GM18498 (cell line): Measurements from ENCODE around the gene SND1.

ENCODE experiments used
- ATAC-seq: cut with Tn5 transposase; IDR thresholded peaks from one replicate; pipeline ENCODE4 v1.9.1; 2021; ENCODE audit warnings: mild to moderate bottlenecking, moderate library complexity; ENCODE audit not compliant: unreplicated experiment

The SND1 gene

DNA sequence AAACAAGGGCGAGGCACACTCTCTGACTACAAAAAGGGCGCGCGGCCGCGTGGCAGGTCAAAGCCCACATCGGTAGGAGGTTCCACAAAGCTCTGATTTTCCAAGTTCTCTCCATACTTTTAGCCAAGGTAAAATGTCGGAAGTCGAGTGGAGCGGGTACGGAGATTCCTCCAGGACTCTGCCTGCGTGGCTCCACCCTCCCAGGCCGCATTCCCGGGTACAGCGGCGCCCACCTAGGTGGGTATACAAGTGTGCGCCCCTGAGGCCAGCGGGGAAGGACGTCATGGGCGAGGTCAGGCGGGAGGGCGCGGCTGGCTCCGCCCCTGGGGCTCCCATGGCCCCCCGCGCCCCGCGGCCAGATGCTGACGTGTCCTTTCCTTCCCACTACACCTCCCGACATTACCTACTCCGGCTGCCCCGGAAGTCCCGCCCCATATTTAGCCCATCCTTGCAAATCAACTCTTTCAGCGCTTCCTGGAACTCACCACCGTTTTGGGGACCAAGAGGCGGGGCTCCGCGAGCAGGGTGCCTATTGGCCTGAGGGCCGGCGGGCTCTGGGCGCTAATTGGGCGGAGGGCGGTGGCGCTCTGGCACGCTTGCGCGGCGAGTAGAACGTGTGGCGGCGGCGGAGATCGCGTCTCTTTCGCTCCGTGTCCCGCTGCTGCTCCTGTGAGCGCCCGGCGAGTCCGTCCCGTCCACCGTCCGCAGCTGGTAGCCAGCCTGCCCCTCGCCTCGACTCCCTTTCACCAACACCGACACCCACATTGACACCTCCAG is at the start of gene SND1:
SND1 (plus strand) TSS at position 639 of the 777 bp plus-strand sequence. CDS start 180 bp downstream, outside the sequence.
- ATAC-seq: peak; percentile 96

DNA sequence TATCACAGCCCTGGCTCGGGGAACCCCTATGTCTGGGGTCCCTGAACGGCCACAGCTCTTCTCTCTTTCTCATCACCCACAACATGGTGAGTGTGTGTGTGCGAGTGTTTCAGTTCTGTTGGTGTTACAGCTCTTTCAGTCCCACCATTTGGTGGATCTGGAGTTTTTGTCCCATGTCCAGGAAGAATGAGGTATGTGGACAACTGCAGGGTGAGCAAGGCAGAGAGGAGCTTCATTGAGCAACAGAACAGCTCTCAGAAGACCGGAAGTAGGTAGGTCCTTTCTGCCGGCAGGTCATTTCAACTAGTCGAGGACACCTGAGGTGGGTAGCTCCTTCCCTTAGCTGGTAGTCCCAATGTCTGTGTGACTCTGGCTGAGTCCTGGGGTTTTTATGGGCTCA is 43.5 kb upstream of the SND1 start:
- no peak for ATAC-seq

DNA sequence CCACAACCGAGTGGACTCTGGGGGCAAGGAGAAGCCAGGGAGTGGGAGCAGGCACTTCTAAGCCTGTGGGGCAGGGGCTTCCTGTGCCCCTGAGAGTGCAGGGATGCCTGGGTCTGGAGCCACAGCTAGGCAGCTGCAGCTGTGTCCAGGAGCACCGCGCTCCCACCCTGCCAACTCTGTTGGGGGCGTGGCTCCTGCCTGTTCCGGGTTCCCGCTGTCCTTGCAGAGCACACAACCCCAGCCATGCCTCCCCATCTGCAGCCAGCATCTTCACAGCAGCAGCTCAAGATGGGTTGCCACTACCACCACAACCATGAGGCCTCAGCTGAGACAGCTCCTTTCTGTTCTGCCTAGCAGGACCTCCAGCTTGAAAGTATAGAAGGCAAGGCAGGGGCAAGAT is 42.7 kb upstream of the SND1 start:
- no peak for ATAC-seq

GRCh38 chr7:127612263-127612662 is 39.7 kb upstream of the SND1 start:
- ATAC-seq: no peak

DNA sequence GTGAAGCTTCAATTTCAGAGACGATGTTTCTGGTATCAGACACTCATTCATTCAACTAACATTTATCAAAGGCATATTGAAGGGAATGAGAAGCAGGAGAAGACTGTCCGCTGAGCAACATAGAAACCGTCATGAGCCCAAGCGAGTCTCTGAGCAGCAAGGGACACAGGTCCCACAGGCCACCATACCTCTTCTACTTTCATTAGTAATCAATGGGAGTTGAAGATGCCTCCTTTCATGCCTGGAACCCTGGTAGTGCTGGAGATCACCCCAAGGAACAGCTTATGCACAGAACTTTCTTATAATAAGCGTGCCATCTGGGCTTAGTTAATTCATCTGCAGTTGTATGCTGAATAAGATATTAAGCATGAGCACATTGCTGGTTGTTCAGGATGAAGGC is 35.3 kb upstream of the SND1 start:
- no peak for ATAC-seq

GRCh38 chr7:127618042-127618441 is 34.0 kb upstream of the SND1 start, which contains the start of gene PAX4:
PAX4 (minus strand) TSS chr7:127618142; CDS start chr7:127615928, 2,214 bp downstream.
- ATAC-seq: no peak

- no peak for ATAC-seq
Observed at GRCh38 chr7:127618775-127619174, 33.2 kb upstream of the SND1 start.

DNA sequence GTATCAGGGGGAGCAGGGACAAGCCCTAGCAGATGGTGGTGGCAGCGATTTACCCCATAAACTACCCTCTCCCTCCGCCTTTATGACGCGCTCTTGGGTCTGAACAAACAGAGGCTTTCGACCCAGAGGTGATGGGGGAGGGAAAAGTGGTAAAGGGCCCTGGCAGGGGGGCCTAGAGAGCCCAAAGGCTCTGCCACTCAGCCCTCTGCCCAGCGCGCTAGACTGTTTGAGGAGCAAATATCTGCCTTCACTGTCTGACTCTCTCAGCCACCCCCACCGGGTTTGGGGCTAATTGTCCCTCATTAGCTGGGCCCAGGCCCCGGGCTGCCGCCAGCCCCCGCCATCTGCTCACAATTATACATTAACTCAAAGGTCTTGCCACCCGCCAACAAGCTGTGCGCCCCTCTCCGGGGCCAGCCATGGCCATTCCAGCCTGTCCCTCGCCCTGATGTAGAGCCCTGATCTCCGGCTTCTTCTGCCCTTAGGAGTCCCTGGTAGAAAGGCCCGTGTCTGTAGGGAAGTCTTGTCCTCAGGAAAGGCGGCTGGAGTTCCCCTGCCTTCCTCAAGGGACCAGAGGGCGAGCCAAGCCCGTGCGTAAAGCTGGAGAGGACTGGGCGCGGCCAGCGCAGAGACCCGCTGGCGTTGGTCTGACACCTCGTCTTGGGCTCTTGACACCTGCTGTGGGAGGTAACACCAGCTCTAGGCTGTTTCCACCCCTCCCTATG is 32.2 kb upstream of the SND1 start:
- no peak for ATAC-seq

DNA sequence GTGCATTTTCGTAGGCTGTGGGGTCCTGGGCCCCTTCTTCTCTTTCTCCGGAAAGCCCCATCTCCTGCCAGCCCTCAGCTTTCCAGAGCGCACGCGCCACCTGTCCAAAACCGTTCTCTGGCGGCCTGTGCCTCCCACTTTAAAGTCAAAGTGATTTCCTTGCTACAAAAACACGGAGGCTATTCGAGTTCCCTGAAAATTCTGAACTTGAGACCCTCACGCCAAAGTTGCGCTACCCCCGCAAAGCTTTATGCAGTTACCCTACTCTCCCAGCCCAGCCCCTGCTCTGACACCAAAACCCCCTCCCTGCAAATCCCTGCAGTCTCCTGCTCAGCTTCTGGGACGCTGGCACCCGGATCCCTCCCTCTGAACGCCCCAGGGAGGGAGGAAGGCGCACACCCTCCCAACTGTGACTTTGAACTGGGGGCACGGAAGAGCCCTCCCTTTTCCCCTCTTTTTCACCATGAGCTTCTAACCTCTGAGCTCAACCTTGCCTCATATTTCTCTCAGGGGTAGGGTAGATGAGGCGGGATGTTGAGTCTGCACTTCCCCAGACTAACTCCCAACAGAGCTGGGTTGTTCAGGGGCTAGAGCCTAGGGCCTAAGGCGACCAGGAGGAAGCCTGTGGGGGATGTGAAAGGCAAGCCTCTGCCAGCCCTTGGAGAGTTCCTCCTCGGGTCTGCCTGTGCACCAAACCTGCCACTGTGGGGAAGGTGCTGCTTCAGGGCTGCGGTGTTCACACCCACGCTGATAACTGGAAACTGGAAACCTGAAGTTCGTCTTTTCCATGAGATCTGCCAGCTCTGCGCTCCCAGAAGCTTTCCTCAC is 31.4 kb upstream of the SND1 start:
- no peak for ATAC-seq

GRCh38 chr7:127625331-127625730 is 26.7 kb upstream of the SND1 start:
- no peak for ATAC-seq

- no peak for ATAC-seq
Observed at GRCh38 chr7:127628445-127628844, 23.5 kb upstream of the SND1 start.

DNA sequence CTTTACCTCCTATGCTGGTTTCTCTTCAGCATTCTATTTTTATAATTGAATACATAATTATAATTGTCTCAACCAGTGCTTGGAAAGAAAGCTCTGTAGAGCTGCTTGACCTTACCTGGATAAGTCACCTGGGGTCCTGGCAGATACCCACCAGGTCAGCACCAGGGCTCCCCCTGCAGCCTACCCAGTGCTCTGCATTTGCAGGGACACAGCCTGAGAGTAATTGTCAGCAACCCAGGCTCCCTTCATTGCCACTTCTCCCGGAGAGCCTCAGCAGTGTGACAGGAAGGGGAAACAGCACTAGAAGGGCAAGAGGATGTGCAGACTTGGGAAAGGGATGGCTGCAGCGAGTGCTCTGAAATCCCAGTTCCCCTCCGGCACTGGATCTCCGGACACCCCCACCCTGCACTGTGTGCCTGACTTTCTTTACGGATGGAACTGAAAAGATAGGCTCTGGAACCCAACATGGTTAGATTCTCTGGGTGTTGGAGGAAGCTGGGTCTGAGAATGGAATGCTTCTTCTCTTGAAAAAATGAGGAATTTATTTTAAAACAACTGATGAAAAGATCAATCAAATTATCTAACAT is 22.6 kb upstream of the SND1 start:
- ATAC-seq: peak; percentile 64

DNA sequence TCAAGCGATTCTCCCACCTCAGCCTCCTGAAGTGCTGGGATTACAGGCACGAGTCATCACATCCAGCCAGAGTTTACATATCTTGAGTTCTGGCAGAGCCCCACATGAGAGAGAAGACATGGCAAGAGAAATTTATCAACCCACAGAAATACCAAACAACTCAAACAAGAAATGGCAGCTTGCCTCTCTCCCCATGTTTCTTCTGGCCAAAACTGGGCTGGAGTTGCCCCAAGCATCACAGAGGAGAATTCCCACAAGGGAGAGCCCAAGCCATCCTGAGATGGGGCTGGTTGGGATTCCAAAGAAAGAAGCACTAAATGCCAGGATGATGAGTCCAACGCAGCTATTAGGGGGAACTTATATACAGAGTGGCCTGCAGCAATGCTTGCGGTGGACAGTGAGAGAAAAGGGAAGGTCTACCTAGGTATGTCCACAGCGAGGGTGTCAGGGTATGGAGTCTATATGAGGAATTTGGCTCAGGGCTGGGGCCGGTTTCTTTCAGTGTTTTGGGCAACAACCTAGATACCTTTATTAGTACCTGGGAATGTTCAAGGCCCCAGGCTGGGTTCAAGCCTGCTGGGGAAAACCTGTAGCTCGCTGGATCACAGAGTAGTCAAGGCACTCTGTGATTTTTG is 19.6 kb upstream of the SND1 start:
- ATAC-seq: no peak

DNA sequence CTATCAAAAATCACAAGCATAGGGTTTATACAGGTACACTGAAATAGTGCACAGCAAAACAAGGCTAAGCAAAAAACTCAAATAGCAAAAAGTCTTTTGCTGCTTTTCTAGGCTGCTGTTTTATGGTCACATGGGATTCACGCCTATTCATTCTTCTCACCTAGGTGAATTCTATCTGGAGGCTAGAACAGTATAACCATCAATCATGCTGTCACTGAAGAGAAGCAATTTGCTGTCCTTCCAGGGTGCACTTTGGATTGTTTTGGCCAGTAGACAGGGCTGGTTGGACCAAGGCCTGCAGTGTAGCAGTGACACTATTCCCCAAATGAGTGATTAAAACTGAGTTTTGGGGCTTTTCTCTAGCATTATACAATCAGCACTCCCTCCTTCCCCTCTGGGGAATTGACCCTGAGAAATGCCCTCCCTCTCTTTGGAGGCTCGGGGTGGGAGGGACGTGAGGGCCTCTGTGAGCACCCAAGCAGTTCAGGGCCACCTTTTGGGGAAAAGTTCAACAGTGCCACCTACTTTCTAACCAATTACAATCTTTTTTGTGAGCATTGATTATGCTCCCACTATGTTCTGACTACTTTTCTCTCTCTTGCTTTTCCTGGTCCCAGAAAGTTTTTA is 16.2 kb upstream of the SND1 start:
- ATAC-seq: no peak

- no peak for ATAC-seq
Observed at GRCh38 chr7:127638197-127638596, 13.8 kb upstream of the SND1 start.

- ATAC-seq: no peak
Observed at GRCh38 chr7:127644484-127644883, 7.5 kb upstream of the SND1 start.

DNA sequence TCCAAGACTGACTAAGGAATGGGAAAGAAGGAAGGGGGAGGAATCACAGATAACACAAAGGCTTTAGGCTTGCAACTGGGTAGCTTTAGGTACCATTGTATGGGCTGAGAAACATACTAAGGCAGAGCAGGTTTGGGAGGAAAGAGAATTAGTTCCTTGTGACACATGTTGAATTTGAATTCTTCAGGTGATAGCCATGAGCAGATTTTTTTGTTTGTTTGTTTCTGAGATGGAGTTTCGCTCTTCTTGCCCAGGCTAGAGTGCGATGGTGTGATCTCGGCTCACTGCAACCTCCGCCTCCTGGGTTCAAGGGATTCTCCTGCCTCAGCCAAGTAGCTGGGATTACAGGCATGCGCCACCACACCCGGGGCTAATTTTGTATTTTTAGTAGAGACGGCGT is 4.4 kb upstream of the SND1 start:
- no peak for ATAC-seq

DNA sequence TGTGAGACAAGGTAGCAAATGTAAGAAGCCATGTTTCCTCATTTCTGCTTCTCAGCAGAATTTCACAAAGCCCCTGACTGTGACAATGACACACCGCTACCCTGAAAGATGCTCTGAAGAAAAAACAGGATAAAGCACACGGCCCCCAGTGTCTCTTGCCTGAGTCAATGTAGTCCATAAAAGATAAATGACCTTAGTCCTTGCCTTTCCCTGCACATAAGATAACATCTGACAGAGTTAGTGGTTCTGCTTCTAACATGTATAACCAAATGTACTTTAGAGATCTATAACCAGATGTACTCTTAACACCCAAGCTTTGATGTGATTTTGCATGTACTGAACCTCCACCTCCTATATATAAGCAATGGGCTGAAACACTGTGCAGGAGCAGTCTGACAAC is 3.0 kb upstream of the SND1 start:
- no peak for ATAC-seq

DNA sequence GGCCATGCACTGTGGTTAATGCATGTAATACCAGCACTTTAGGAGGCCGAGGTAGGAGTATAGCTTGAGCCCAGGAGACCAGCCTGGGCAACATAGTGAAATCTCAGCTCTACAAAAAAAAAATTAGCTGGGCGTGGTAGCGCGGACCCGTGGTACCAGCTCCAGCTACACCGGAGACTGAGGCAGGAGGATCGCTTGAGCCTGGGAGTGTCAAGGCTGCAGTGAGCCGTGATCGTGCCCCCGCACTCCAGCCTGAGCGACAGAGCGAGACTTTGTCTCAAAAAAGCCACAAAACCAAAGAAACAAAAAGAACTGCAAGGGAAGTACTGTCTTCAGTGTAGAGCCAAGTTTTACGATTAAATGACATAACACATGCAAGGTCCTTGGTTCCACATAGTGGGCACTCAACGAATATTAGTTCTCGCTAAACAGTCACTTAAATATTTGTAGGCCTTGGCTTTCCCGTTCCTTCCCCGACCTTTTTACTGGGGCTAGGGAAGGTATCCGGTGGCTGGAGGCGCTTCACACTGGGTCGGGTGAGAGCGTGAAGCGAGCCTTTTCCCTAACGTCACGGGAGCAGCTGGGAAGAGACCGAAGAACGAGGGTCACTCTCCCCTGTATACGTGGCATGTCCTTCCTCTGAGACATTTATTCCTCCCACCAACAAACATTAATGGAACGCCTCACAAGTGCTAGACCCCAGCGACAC is 993 bp upstream of the SND1 start:
- ATAC-seq: no peak
